Activated B cell treated with CpG ODN at 0.5 μM for 24 hours (primary cell): Measurements from ENCODE around the gene NFYB. TPM values are rescaled to one million over a fixed set of nuclear protein-coding genes. Genes with fewer than 3 reads are reported as not detected.
"Not testable (repeated sequence)": the region's sequence is repeated elsewhere in the genome, so short reads cannot be mapped to it uniquely, and the experiment has no call there.

Source experiments
- ATAC-seq: fragments of 200-7000 bp; cut with Tn5 transposase; one replicate; pipeline ENCODE4 v1.10.0; 2021; ENCODE audit warnings: low read depth, mild to moderate bottlenecking, moderate library complexity
- CTCF ChIA-PET: fragments of 350-600 bp; sonication (Branson Sonifier 250); formaldehyde crosslinking; loops from one replicate; lab custom pipeline; 2021; ENCODE audit warnings: antibody characterized with exemption; lab: Charles Lee
- POLR2A ChIA-PET: fragments of 350-600 bp; sonication (Branson Sonifier 250); formaldehyde crosslinking; loops from one replicate; lab custom pipeline; 2021; ENCODE audit warnings: antibody characterized with exemption; lab: Charles Lee
- DNase-seq: peaks from one replicate; pipeline ENCODE4 v3.0.0; 2022
- H3K27ac Mint-ChIP-seq: one replicate; pipeline ENCODE4 v1.8.0; 2020; ENCODE audit warnings: mixed read lengths
- H3K27me3 Mint-ChIP-seq: one replicate; pipeline ENCODE4 v1.8.0; 2021; ENCODE audit warnings: mixed read lengths
- H3K36me3 Mint-ChIP-seq: one replicate; pipeline ENCODE4 v1.8.0; 2021; ENCODE audit warnings: low read depth, mixed read lengths
- H3K4me1 Mint-ChIP-seq: one replicate; pipeline ENCODE4 v1.8.0; 2021; ENCODE audit warnings: mixed read lengths
- H3K4me3 Mint-ChIP-seq: one replicate; pipeline ENCODE4 v1.8.0; 2020; ENCODE audit warnings: mild to moderate bottlenecking, mixed read lengths
- H3K9me3 Mint-ChIP-seq: one replicate; pipeline ENCODE4 v1.8.0; 2020; ENCODE audit warnings: mixed read lengths
- CTCF ChIP-seq: fragments of 200-600 bp; IDR thresholded peaks from one replicate; pipeline ENCODE4 v1.8.0; 2022; ENCODE audit warnings: antibody characterized with exemption, mild to moderate bottlenecking
- intact Hi-C: fragments of 100-400 bp; cut with micrococcal nuclease; formaldehyde crosslinking; loops from one replicate; pipeline ENCODE4 v1.15.1; 2024
- total RNA-seq: library from RNA; stranded (reverse); gene quantifications from 2 replicates; pipeline ENCODE4 v1.2.3, GENCODE V29; 2022

NFYB gene
- total RNA-seq, 1 donor from 2014 or later, result 17.0 TPM

GRCh38 chr12:104163631-104164030, 25.6 kb upstream of the NFYB start:
- intact Hi-C loops, result no loop called here
- TF ChIP-seq CTCF, result no peak
- Mint-ChIP-seq H3K9me3 (peaks cover 2% of the 10 kb centered on the region), H3K27ac (no peak overlapping the region), H3K27me3 (peaks cover 7% of the 10 kb centered on the region), H3K4me3 (no peak overlapping the region), H3K4me1 (no peaks in the 10 kb centered on the region), H3K36me3 (no peaks in the 10 kb centered on the region)
- ATAC-seq (no peak), DNase-seq (no peak)
- ChIA-PET CTCF (interaction anchor here (0.7 kb wide), 1 partner anchor 40 kb away, joined by 3 read pairs; no protein-coding TSS in a partner anchor), POLR2A (no interaction called here)

GRCh38 chr12:104163028-104163427, 25.0 kb upstream of the NFYB start:
- POLR2A ChIA-PET, H3K36me3 Mint-ChIP-seq, ATAC-seq, CTCF ChIA-PET, H3K27ac Mint-ChIP-seq, DNase-seq, H3K4me1 Mint-ChIP-seq, H3K4me3 Mint-ChIP-seq, intact Hi-C loops, H3K27me3 Mint-ChIP-seq, H3K9me3 Mint-ChIP-seq: not testable (repeated sequence)

- ATAC-seq (no peak), DNase-seq (no peak)
- TF ChIP-seq CTCF, result no peak
- no peak overlapping the region for H3K4me3 Mint-ChIP-seq
- intact Hi-C loops, result no loop called here
- no peaks in the 10 kb centered on the region for H3K36me3 Mint-ChIP-seq
- H3K9me3 Mint-ChIP-seq, result no peaks in the 10 kb centered on the region
- no peak overlapping the region for H3K27ac Mint-ChIP-seq
- POLR2A ChIA-PET, result no interaction called here
- peaks cover 3% of the 10 kb centered on the region for H3K27me3 Mint-ChIP-seq
- peaks cover 6% of the 10 kb centered on the region for H3K4me1 Mint-ChIP-seq
- CTCF ChIA-PET, result no interaction called here
Measured at GRCh38 chr12:104155711-104156555, 17.9 kb upstream of the NFYB start.

- intact Hi-C loops, result no loop called here
- Mint-ChIP-seq H3K4me1 (peaks cover 6% of the 10 kb centered on the region), H3K36me3 (no peaks in the 10 kb centered on the region), H3K27ac (no peak overlapping the region), H3K27me3 (peaks cover 8% of the 10 kb centered on the region), H3K4me3 (no peak overlapping the region), H3K9me3 (no peaks in the 10 kb centered on the region)
- CTCF ChIA-PET, result no interaction called here
- no peak for ATAC-seq
- no peak for DNase-seq
- TF ChIP-seq CTCF, result no peak
- POLR2A ChIA-PET, result no interaction called here
Measured at GRCh38 chr12:104154806-104155205, 16.8 kb upstream of the NFYB start.

- intact Hi-C loops, result no loop called here
- peaks cover 6% of the 10 kb centered on the region for H3K4me1 Mint-ChIP-seq
- POLR2A ChIA-PET, result no interaction called here
- TF ChIP-seq CTCF, result no peak
- H3K9me3 Mint-ChIP-seq, result no peaks in the 10 kb centered on the region
- no peak for DNase-seq
- no peaks in the 10 kb centered on the region for H3K36me3 Mint-ChIP-seq
- no peak overlapping the region for H3K27ac Mint-ChIP-seq
- no peak overlapping the region for H3K4me3 Mint-ChIP-seq
- ATAC-seq, result no peak
- H3K27me3 Mint-ChIP-seq, result peaks cover 11% of the 10 kb centered on the region
- CTCF ChIA-PET, result no interaction called here
Measured at GRCh38 chr12:104154286-104154685, 16.3 kb upstream of the NFYB start.
